HepG2 (cell line): ENCODE measurements around the gene WNT3. TPM values are rescaled to one million over a fixed set of nuclear protein-coding genes. Genes with fewer than 3 reads are reported as not detected.

Experiments used
- ARID4A ChIP-seq: sonication (generic); formaldehyde crosslinking; IDR thresholded peaks from 2 replicates; pipeline ENCODE4 v1.5.0; 2020; ENCODE audit warnings: mild to moderate bottlenecking, missing genetic modification reagents, borderline replicate concordance
- GTF3A ChIP-seq: sonication (generic); formaldehyde crosslinking; conservative IDR thresholded peaks from 2 replicates; pipeline ENCODE4 v1.4.0; 2020; ENCODE audit warnings: mild to moderate bottlenecking, missing genetic modification reagents
- NKX3-1 ChIP-seq: sonication (generic); formaldehyde crosslinking; IDR thresholded peaks from 2 replicates; pipeline ENCODE4 v1.5.0; 2020; ENCODE audit warnings: missing genetic modification reagents
- RARG ChIP-seq: sonication (generic); formaldehyde crosslinking; IDR thresholded peaks from 2 replicates; pipeline ENCODE4 v1.4.0; 2020; ENCODE audit warnings: low read depth, mild to moderate bottlenecking, missing genetic modification reagents
- ZNF333 ChIP-seq: sonication (generic); formaldehyde crosslinking; IDR thresholded peaks from 2 replicates; pipeline ENCODE4 v1.4.0; 2020; ENCODE audit warnings: mild to moderate bottlenecking, missing genetic modification reagents, borderline replicate concordance
- ZNF343 ChIP-seq: sonication (generic); formaldehyde crosslinking; IDR thresholded peaks from 2 replicates; pipeline ENCODE4 v1.4.0; 2020; ENCODE audit warnings: mild to moderate bottlenecking, missing genetic modification reagents
- ZNF503 ChIP-seq: sonication (generic); formaldehyde crosslinking; IDR thresholded peaks from 2 replicates; pipeline ENCODE4 v1.4.0; 2020; ENCODE audit warnings: missing genetic modification reagents
- ZNF709 ChIP-seq: sonication (generic); formaldehyde crosslinking; IDR thresholded peaks from 2 replicates; pipeline ENCODE4 v1.5.0; 2020; ENCODE audit warnings: mild to moderate bottlenecking, missing genetic modification reagents
- polyA plus RNA-seq, 8 experiments: library from polyadenylated mRNA; depleted of rRNA in 3 of 8; stranded (reverse) in 7 of 8; unstranded in 1 of 8; fragments of >200 nt; fragmentation: Illumina TruSeq in 4 of 8; extraction: Trizol in 4 of 8; gene quantifications; 2 replicates each; pipeline versions ENCODE4 v1.2.1 to v1.2.3, GENCODE V29; 2011 to 2016; ENCODE audit warnings: low read depth in 4 of 8, missing spikeins in 1 of 8, mixed read lengths in 1 of 8; ENCODE audit not compliant: insufficient read depth in 1 of 8
- total RNA-seq, 5 experiments: library from RNA; depleted of rRNA; stranded (reverse); fragments of >200 nt; fragmentation: Illumina TruSeq; extraction: Trizol; gene quantifications; 2 replicates each; pipeline ENCODE4 v1.2.3, GENCODE V29; 2016; ENCODE audit warnings: low read depth in 1 of 5
- TF ChIP-seq, protein P1 (sequence below): sonication (generic); formaldehyde crosslinking; IDR thresholded peaks from 2 replicates; pipeline ENCODE4 v1.5.0; 2020; ENCODE audit warnings: mild to moderate bottlenecking, missing genetic modification reagents, borderline replicate concordance
- TF ChIP-seq, protein P2 (sequence below): IDR thresholded peaks from 2 replicates; pipeline ENCODE4 v1.6.1; 2016; ENCODE audit warnings: missing compliant biosample characterization, missing genetic modification reagents, borderline replicate concordance

The WNT3 gene
- total and polyA plus RNA-seq, 2 of the 13 experiments (the other 11 are each of a cell fraction or from before 2014, with no cell fraction given): 8.5 to 10.3 TPM

DNA sequence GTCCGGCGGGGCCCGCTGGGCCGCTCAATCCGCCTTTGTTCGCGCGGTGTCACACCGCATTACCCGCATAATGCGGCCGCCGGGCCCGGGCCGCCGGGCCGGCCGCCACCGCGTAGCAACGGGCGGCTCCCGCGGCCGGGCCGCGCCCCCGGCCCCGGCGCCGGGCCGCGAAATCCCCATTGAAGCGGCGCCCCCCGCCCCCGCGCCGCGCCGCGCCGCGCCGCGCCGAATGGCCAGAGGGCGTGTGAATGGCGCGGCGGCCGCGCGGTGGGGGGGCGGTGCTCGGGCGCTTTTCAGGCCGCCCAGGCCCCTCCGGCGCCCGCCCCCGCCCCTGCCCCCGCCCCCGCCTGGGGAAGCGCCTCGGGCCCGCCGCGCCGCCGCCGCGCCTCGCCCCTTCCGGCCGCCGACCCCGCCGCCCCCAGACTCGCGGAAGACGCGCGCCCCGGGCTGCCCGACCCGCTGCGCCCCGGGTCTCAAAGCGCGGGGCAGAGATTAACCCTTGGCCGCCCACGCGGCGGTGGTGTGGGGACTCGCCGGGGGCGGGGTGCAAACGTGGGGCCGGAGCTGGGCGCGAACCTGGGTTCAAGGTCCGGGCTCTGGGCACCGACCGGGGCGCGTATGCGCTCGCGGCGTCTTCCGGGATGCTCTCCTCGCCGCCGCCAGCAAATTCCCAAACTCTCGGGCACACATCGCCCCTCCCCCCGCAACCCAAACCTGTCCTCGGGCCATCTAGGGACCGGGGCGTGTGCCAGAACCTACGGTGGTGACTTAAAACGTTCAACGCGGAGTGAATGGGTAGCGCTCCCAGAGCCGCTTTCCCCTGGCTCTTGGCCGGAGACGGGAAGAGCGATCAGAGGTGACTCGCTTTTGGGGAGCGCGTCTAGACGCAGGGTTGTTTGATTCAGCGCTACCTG lies 46.7 kb downstream of the WNT3 start (continued):
- TF ChIP-seq, protein P1, sequence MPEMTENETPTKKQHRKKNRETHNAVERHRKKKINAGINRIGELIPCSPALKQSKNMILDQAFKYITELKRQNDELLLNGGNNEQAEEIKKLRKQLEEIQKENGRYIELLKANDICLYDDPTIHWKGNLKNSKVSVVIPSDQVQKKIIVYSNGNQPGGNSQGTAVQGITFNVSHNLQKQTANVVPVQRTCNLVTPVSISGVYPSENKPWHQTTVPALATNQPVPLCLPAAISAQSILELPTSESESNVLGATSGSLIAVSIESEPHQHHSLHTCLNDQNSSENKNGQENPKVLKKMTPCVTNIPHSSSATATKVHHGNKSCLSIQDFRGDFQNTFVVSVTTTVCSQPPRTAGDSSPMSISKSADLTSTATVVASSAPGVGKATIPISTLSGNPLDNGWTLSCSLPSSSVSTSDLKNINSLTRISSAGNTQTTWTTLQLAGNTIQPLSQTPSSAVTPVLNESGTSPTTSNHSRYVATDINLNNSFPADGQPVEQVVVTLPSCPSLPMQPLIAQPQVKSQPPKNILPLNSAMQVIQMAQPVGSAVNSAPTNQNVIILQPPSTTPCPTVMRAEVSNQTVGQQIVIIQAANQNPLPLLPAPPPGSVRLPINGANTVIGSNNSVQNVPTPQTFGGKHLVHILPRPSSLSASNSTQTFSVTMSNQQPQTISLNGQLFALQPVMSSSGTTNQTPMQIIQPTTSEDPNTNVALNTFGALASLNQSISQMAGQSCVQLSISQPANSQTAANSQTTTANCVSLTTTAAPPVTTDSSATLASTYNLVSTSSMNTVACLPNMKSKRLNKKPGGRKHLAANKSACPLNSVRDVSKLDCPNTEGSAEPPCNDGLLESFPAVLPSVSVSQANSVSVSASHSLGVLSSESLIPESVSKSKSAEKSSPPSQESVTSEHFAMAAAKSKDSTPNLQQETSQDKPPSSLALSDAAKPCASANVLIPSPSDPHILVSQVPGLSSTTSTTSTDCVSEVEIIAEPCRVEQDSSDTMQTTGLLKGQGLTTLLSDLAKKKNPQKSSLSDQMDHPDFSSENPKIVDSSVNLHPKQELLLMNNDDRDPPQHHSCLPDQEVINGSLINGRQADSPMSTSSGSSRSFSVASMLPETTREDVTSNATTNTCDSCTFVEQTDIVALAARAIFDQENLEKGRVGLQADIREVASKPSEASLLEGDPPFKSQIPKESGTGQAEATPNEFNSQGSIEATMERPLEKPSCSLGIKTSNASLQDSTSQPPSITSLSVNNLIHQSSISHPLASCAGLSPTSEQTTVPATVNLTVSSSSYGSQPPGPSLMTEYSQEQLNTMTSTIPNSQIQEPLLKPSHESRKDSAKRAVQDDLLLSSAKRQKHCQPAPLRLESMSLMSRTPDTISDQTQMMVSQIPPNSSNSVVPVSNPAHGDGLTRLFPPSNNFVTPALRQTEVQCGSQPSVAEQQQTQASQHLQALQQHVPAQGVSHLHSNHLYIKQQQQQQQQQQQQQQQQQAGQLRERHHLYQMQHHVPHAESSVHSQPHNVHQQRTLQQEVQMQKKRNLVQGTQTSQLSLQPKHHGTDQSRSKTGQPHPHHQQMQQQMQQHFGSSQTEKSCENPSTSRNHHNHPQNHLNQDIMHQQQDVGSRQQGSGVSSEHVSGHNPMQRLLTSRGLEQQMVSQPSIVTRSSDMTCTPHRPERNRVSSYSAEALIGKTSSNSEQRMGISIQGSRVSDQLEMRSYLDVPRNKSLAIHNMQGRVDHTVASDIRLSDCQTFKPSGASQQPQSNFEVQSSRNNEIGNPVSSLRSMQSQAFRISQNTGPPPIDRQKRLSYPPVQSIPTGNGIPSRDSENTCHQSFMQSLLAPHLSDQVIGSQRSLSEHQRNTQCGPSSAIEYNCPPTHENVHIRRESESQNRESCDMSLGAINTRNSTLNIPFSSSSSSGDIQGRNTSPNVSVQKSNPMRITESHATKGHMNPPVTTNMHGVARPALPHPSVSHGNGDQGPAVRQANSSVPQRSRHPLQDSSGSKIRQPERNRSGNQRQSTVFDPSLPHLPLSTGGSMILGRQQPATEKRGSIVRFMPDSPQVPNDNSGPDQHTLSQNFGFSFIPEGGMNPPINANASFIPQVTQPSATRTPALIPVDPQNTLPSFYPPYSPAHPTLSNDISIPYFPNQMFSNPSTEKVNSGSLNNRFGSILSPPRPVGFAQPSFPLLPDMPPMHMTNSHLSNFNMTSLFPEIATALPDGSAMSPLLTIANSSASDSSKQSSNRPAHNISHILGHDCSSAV: no peak
- TF ChIP-seq ZNF503 (CRISPR knock-in tag) (peak; percentile 83; the same call in 1 of the 2 replicates), RARG (CRISPR knock-in tag) (no peak), GTF3A (CRISPR knock-in tag) (no peak), ZNF333 (CRISPR knock-in tag) (peak; percentile 82), ARID4A (CRISPR knock-in tag) (peak; percentile 88; the same call in 1 of the 2 replicates), NKX3-1 (peak; percentile 85), ZNF343 (CRISPR knock-in tag) (0 out of 2 replicates have a peak, but pooled peaks have one; percentile 43), ZNF709 (CRISPR knock-in tag) (peak; percentile 79; the same call in 1 of the 2 replicates)
- TF ChIP-seq, protein P2, sequence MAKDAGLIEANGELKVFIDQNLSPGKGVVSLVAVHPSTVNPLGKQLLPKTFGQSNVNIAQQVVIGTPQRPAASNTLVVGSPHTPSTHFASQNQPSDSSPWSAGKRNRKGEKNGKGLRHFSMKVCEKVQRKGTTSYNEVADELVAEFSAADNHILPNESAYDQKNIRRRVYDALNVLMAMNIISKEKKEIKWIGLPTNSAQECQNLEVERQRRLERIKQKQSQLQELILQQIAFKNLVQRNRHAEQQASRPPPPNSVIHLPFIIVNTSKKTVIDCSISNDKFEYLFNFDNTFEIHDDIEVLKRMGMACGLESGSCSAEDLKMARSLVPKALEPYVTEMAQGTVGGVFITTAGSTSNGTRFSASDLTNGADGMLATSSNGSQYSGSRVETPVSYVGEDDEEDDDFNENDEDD (CRISPR knock-in tag): peak; percentile 77; the same call in 1 of the 2 replicates
